Measurements from ENCODE around the gene BCL2L11. TPM values are rescaled to one million over a fixed set of nuclear protein-coding genes. Genes with fewer than 3 reads are reported as not detected.

BCL2L11 gene
- total RNA-seq, 1 donor from 2014 or later: 19.3 TPM

- TF ChIP-seq CTCF (IDR thresholded peaks at IDR 0.05; ENCODE audit: insufficient read depth, low read depth, low read length): no peak
- TF ChIP-seq EZH2 (IDR thresholded peaks at IDR 0.05; ENCODE audit: insufficient read depth, low read length): no peak
- Mint-ChIP-seq H3K9me3 (ENCODE audit: unreplicated experiment) (no peaks in the 10 kb centered on the region), H3K36me3 (ENCODE audit: low read depth, unreplicated experiment) (peaks cover 3% of the 10 kb centered on the region), H3K4me1 (ENCODE audit: low read depth, unreplicated experiment) (peaks cover 8% of the 10 kb centered on the region), H3K4me3 (ENCODE audit: unreplicated experiment) (peak overlapping the region; percentile 91), H3K27ac (ENCODE audit: unreplicated experiment) (peak overlapping the region; percentile 53), H3K27me3 (ENCODE audit: low read depth, unreplicated experiment) (peaks cover 2% of the 10 kb centered on the region)
- peak overlapping the region; percentile 92 for H2AFZ ChIP-seq (ENCODE audit: low read depth, low read length)
- H3K4me2 ChIP-seq (ENCODE audit: low read length): peak overlapping the region; percentile 96
- H3K4me1 ChIP-seq (ENCODE audit: insufficient read depth, low read length): peaks cover 37% of the 10 kb centered on the region
- peaks cover 19% of the 10 kb centered on the region for H3K27me3 ChIP-seq (ENCODE audit: insufficient read depth, low read length)
- peak; percentile 78 for DNase-seq (ENCODE audit: low read depth)
- peak overlapping the region; percentile 87 for H3K9ac ChIP-seq (ENCODE audit: low read length)
- H3K36me3 ChIP-seq (ENCODE audit: insufficient read depth, low read length): peaks cover 2% of the 10 kb centered on the region
- no peaks in the 10 kb centered on the region for H3K79me2 ChIP-seq (ENCODE audit: insufficient read depth, low read length)
- peak overlapping the region; percentile 80 for H3K4me3 ChIP-seq (ENCODE audit: insufficient read depth, low read depth, low read length)
- H4K20me1 ChIP-seq (ENCODE audit: insufficient read depth, low read length): peaks cover 17% of the 10 kb centered on the region
- no peak for FAIRE-seq
- H3K27ac ChIP-seq (ENCODE audit: low read depth, low read length): peak overlapping the region; percentile 57
- no peaks in the 10 kb centered on the region for H3K9me3 ChIP-seq (ENCODE audit: insufficient read depth, low read depth, low read length)
These were observed 2.1 kb downstream of the BCL2L11 start for GRCh38 chr2:111122631-111123421.

GRCh38 chr2:111123751-111124150 is 3.0 kb downstream of the BCL2L11 start:
- peak overlapping the region; percentile 91 for H3K4me3 Mint-ChIP-seq (ENCODE audit: unreplicated experiment)
- no peak overlapping the region for H3K27ac Mint-ChIP-seq (ENCODE audit: unreplicated experiment)
- Histone ChIP-seq H2AFZ (ENCODE audit: low read depth, low read length) (no peak overlapping the region), H3K4me3 (ENCODE audit: insufficient read depth, low read depth, low read length) (peak overlapping the region; percentile 80), H3K79me2 (ENCODE audit: insufficient read depth, low read length) (no peaks in the 10 kb centered on the region), H3K9ac (ENCODE audit: low read length) (no peak overlapping the region), H3K27me3 (ENCODE audit: insufficient read depth, low read length) (peaks cover 15% of the 10 kb centered on the region), H3K36me3 (ENCODE audit: insufficient read depth, low read length) (peaks cover 2% of the 10 kb centered on the region), H3K4me2 (ENCODE audit: low read length) (peak overlapping the region; percentile 96), H3K9me3 (ENCODE audit: insufficient read depth, low read depth, low read length) (no peaks in the 10 kb centered on the region), H3K4me1 (ENCODE audit: insufficient read depth, low read length) (peaks cover 28% of the 10 kb centered on the region), H4K20me1 (ENCODE audit: insufficient read depth, low read length) (peaks cover 17% of the 10 kb centered on the region), H3K27ac (ENCODE audit: low read depth, low read length) (no peak overlapping the region)
- DNase-seq (ENCODE audit: low read depth) (no peak), FAIRE-seq (no peak)
- H3K36me3 Mint-ChIP-seq (ENCODE audit: low read depth, unreplicated experiment): peaks cover 5% of the 10 kb centered on the region
- no peaks in the 10 kb centered on the region for H3K27me3 Mint-ChIP-seq (ENCODE audit: low read depth, unreplicated experiment)
- H3K4me1 Mint-ChIP-seq (ENCODE audit: low read depth, unreplicated experiment): peaks cover 2% of the 10 kb centered on the region
- no peak for TF ChIP-seq CTCF (IDR thresholded peaks at IDR 0.05; ENCODE audit: insufficient read depth, low read depth, low read length)
- no peak for TF ChIP-seq EZH2 (IDR thresholded peaks at IDR 0.05; ENCODE audit: insufficient read depth, low read length)
- no peaks in the 10 kb centered on the region for H3K9me3 Mint-ChIP-seq (ENCODE audit: unreplicated experiment)

GRCh38 chr2:111126581-111126980 is 5.9 kb downstream of the BCL2L11 start:
- Histone ChIP-seq H3K9ac (ENCODE audit: low read length) (no peak overlapping the region), H2AFZ (ENCODE audit: low read depth, low read length) (no peak overlapping the region), H4K20me1 (ENCODE audit: insufficient read depth, low read length) (peaks cover 16% of the 10 kb centered on the region), H3K36me3 (ENCODE audit: insufficient read depth, low read length) (peaks cover 5% of the 10 kb centered on the region), H3K4me1 (ENCODE audit: insufficient read depth, low read length) (peaks cover 13% of the 10 kb centered on the region), H3K4me2 (ENCODE audit: low read length) (no peak overlapping the region), H3K9me3 (ENCODE audit: insufficient read depth, low read depth, low read length) (no peaks in the 10 kb centered on the region), H3K27ac (ENCODE audit: low read depth, low read length) (no peak overlapping the region), H3K79me2 (ENCODE audit: insufficient read depth, low read length) (no peaks in the 10 kb centered on the region), H3K27me3 (ENCODE audit: insufficient read depth, low read length) (no peaks in the 10 kb centered on the region), H3K4me3 (ENCODE audit: insufficient read depth, low read depth, low read length) (no peak overlapping the region)
- TF ChIP-seq CTCF (IDR thresholded peaks at IDR 0.05; ENCODE audit: insufficient read depth, low read depth, low read length): no peak
- no peak for TF ChIP-seq EZH2 (IDR thresholded peaks at IDR 0.05; ENCODE audit: insufficient read depth, low read length)
- Mint-ChIP-seq H3K9me3 (ENCODE audit: unreplicated experiment) (no peaks in the 10 kb centered on the region), H3K36me3 (ENCODE audit: low read depth, unreplicated experiment) (peaks cover 12% of the 10 kb centered on the region), H3K27ac (ENCODE audit: unreplicated experiment) (no peak overlapping the region), H3K27me3 (ENCODE audit: low read depth, unreplicated experiment) (no peaks in the 10 kb centered on the region), H3K4me1 (ENCODE audit: low read depth, unreplicated experiment) (peaks cover 2% of the 10 kb centered on the region), H3K4me3 (ENCODE audit: unreplicated experiment) (no peak overlapping the region)
- FAIRE-seq (no peak), DNase-seq (ENCODE audit: low read depth) (no peak)

All from astrocyte (in vitro differentiated cells and primary cell).